Brain pericyte (primary cell): Measurements from ENCODE around the gene JAZF1.

Source experiments
- DNase-seq: peaks from one replicate; pipeline ENCODE4 v3.0.0-alpha.2; 2012; ENCODE audit warnings: low read depth, low spot score

JAZF1 gene

DNA sequence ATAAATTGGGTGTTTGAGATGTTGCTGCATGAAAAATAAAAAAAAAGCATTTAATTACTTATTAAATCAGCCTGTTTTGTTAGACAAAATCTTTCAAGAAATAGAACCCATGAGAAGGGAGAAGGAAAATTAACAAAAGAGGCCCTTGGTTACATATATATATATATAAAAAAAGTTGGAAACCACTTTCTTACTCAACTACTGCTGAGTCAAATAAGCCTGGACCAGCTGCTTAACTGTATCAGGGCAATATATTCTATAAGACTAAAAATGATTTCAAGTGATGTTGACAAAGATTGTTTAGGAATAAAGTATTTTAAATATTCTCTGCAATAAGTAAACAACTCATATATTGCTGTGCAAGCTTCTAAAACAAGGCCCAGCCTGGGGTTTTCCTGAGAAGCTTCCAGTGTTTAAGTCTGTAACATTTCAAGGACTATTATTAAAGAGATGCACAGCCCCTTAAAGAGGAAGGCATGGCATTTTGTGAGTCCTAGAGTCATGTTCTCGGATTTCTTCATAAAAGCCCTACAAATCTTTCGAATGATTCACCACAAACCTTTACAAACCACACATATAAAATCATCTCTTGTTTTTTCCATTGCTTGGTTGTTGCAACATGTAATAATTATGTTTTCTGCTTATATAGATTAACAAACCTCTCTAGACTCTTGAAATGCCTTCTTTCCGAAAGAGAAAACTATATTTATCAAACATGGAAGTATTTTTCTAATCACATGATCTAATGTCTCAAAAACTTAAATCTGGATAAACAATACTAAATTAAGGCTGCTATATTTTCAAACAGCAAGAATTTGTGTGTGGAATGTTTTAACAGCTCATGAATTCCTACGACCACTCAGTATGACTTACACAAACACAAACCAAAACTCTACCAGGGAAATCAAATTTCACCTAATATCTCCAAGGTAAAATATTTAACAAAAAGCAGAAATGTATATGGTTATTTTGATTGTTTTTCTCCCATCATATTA lies 14.3 kb downstream of the JAZF1 start:
- DNase-seq: no peak

DNA sequence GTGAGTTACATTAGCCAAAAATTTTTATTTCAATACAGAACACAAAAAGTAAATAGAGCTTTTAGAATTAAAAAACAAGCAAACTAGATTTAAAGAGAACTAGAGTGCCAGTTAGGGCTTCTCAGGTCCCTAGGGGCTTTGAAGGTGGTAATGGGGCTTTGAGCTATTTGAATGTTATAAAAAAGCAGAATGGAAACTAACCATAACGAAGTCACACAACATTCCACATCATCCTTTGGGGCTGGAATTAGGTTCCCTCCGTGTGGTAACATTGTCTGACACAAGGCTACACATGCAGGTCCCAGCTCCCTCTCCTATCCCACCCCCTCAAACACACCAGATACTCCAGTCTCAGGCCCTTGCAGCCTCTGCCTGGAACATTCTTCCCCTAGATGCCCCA lies 15.3 kb downstream of the JAZF1 start:
- no peak for DNase-seq

DNA sequence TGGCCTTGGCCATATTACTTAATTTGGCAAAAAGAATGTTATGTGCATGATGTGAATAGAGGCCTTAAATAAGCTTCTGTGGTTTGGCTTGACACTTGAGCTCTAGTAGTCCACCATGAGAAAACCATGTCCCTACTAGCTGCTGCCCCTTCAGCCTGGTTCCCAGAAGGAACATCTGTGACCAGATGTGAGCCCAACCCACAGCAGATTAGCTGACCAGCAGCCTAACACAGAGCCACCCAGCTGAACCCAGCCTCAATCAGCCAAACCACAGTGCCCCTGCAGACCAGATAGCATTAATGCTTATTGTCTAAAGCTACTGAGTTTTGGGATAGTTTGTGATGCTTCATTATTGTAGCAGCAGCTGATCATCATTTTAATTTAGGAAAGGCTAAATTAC lies 16.6 kb downstream of the JAZF1 start:
- DNase-seq: no peak

DNA sequence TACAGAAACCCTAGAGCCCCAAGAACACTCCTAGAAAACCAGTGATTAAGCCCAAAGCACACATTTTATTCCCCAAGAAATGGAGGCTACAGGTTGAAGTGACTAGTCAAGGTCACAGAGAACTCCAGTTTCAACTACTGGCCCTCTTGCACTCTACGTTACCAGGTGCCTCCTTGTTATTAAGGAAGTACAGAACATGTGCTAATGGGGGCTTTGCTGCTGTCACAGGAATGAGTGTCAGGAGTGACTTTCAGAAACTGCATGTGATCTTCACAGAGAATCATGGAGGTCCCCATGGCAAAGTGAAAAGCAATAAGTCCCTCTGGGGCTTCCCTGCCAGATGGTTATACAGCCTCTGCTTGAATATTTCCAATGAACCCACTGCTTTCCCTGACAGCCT lies 19.3 kb downstream of the JAZF1 start:
- DNase-seq: no peak

DNA sequence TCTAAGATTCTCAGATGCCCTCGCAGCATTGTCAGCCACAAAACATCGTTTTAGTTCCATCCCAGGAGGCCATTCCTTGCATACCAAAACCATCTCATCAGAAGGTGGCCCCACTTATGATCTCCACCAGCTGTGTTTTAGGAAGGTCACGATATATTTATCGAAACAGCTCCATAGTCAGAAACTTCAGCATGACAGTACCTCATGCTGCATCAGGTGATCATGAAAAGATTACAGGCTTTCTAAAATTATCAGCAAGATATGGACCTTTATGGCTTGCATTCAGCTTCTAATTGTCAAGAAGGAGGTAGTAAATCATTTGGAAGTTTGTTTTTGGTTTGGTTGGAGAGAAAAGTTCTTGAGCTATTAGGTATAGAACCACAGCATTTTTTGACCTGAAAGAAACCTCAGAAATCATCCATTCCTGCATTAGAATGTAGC lies 20.0 kb downstream of the JAZF1 start:
- DNase-seq: no peak

DNA sequence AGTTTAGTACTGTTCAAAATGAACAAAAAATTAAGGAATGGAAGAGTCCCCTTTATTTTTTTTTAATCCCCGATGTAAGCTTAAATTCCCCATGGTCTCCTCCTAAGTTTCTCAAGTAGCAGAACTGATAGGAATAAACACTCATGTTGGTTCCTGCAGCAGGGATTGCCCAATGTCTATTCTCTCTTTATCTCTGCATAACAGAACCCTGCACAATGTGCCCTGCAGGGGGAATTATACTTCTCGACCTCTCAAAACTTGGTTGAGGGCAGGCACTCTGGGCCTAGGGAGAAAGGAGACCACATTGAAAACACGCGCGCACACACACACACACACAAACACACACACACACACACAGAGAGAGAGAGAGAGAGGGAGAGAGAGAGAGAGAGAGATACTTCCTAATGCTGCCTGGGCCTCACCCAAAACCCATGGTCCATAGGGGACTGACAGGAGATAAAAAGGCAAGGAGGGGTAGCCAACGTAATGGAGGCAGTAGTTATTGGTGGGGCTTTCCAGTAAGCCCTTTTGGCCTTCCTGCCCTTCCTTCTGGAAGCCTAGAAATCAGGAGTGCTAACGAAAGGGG lies 22.7 kb downstream of the JAZF1 start:
- no peak for DNase-seq

DNA sequence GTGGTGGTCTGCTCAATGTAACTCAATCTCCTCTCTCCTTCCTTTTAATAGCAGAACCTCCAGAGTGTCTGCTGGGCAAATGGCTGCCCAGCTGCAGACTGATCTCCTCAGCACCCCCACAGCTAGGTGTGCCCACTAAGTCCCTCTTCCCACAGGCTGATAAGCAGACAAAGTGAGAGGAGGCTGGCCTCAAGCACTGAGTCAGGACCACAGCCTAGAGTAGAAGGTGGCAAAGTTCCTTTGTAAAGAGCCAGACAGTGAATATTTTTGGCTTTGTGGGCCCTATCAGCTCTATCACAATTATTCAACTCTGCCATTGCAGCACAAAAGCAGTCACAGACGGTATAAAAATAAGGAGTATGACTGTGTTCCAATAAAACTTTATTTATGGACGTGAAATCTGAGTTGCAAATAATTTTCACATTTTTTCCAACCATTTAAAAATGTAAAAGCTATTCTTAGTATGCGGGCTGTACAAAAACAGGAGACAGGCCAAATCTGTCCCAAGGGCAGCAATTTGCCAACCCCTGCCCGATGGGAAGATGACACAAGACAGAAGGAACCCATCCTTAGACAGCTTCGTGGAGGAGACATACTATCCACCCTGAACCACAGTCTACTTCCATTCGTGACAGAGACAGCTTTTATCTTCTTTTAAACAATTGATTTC lies 23.4 kb downstream of the JAZF1 start:
- DNase-seq: no peak

DNA sequence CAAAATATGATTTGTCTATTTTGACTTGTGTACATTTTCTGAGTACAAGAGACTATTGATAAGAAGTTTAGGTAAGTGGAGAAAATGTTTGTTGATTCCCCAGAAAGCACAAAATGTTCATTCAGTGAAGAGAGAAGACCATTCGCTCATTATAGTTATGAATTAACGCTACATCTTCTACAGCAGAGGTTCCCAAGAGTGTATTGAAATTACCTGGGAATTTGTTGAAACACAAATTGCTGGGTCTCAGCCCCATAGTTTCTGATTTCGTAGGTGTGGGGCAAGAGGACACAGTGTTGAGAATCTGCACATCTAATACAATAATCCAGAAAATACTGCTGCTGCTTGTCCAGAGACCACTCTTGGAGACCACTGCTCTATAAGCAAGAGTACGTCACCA lies 24.2 kb downstream of the JAZF1 start:
- no peak for DNase-seq

DNA sequence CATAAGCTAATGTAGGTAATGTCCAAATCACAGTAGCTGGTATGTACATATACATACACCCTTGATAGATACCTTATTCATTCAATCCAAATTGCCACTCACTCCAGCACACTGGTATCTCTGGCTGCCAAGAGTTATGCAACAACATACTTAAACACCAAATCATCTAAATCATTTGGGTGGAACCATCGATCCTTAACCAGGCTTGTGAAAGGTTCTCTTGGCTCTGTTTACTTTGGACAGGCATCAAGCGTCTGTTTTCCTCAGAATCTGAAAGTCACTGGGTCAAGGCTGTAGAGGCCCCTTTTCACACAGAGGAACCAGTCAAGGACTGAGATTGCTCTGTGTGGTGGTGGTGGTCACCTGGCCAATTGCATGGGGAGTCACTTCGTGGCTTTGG lies 24.6 kb downstream of the JAZF1 start:
- DNase-seq: no peak

DNA sequence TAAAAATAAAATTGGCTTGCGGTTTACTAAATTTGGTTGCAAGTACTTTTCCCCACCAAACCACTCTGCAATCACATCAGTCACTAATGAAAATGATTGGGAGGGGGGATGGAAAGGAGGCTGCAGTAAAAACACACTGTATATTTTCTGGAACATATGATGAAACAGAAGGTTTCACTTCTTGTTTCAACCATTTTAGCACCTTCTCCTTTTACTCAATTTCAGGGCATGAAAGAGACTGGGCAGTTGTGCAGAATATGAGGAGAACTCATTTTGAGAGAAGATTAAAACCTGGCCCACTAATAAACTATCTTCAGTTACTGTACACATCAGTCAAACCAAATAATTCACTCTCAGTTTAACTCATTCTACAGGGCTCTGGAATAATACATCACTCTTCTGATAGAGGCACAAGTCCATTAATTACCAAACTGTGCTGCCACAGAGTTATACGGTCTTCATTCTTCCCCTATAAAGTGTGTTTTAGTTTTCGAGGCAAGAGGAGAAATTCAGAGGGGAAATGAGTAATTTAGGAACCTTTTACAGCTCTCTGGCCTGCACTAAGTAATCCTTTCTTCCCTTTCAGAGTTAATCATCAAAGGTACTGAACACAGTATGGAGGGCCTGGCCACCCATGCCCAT lies 25.5 kb downstream of the JAZF1 start:
- no peak for DNase-seq

DNA sequence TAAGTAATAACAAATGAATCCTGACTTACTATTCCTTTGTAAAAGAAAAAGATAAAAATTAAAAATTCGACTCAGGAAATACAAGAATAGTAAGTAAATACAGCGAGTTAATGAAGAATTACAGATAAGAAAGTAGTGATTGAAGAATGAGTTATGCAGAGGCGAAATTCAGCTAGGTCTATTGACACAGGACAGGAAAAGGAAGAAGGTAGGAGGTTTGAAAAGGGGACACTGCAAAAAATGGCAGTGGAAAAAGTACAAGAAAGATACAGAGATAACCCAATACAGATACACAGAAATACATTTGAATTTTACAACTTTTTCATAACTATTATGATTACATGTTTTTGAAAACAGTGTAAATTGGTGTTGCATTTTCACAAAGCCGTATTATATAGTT lies 28.0 kb downstream of the JAZF1 start:
- DNase-seq: no peak

DNA sequence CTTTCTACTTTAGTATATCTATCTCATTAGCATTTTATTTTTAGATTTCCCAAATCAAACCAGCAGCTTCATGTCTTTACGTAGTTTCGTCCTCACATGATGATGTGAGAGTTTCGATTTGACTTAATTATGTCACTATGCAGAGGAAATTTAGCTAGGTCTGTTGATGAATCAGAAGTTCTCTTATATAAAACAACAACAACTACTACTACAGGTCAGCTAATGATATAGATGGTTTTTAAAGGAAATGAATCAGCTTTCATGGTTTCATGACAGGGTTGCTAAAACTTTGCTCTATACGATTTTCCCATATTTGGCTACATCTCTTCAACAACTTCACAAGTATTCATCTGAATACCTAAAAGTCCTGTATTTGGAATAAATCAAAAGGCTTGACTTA lies 28.6 kb downstream of the JAZF1 start:
- DNase-seq: no peak

DNA sequence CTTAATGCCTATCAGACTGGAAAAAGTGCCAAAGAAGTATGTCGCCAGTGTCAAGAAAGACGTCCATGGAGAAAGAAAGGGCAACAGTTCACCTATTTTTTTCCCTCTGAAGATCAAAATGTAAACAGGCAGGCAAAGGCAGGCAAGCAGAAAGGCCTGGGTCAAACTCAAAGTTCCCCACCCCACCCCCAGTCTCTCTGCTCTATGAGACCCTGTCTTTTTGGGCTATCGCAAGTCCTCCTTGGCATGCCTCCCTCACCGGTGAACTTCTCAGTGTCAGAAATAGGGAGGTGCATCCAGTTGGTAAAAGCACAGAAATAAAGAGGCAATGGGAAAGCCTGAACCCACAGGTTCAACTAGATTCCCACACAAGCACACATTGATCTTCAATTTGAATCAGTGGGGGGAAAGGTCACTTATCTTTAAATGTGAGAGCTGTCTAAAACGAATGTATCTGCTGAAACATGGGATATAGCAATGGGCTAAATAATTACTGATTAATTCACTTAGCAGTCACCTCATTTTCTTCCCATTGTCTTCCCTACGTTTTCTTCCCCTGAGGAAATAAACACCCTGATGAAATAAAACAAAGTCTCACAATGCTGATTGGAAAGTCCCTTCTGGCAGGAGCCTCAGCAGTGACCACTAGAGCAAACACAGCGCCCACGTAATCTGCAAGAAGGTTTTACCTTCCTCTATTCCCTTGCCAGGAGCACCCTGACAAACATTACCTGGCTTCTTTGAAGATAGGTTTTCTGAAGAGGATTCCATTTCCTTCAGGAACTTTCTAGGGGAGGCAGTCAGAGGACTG lies 31.1 kb downstream of the JAZF1 start:
- DNase-seq: no peak

DNA sequence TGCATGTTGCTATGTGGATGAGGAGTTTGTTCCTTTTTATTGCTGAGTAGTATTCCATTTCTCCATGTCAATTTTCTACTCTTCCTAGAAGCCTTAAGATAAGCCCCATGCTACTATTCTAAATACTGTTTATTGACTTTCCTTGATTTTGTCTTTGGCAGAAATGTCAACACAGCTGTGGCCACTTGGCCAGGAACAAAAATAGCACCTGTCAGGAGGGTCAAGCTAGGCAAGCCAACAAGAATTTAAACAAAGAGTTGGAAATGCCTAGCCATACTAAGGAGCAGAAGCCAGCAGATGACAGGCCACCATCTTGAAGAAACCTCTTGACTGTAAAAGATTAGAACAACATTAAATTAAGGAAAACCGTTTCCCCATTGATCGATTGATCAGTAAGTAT lies 34.7 kb downstream of the JAZF1 start:
- no peak for DNase-seq

DNA sequence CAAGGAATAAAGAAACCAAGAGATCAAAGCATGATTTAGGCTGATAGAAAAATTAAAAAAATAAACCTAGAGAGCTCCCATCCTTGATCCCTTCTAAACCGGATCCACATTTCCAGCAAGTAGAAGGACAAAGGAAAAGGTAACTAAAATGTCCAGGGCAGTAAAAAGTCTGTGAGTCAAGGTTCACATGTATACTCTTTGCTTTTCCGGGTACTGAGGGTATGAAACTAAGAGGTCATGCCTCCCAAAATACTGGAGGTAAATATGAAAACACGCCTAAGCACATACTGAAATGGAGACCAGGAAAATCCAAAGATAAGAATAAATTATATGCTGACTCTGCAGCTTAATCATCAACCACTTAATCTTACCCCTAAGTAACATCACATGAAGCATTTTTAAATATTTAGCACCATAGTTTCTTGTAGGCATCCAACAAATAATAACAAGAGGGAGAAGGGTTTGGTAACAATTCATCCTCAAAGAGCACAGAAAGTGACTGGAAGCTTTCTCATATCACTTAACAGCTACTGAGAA lies 35.4 kb downstream of the JAZF1 start:
- no peak for DNase-seq

DNA sequence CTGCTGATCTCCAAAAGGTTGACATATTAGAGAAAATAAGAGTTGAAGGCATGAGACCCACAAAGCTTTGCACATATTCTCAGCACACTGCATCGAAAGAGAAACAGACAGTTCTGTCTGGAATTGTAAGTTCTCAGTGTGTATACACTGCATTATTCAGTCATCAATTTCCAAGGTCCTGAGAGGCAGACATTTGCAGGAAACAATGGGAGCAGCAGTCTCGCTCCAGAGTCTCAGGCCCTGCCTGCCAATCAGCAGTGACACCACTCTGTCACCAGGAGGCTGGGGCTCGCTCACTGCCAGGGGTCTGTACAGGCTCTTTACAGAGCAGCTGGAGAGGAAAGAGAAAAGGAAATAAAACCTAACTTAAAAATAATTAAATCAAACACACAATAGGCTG lies 36.3 kb downstream of the JAZF1 start:
- DNase-seq: no peak

DNA sequence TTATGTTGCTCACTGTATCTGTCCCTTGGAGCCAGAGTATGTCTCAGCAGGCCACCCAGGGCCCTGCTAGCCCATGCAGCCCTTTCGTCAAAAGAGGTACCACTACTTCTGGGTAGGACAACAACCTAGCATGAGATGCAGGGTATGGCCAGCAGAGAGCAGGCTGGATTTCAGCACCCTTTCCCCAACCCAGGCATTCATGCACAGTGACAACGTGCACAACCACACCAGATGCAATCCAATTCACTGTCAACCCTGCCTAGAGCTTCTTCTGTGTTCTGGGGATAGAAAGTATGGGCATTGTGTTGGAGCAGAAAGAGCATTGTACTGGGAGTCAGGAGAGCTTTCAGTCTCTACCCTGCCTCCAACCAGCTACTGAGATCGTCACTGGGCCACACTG lies 37.9 kb downstream of the JAZF1 start:
- DNase-seq: no peak

DNA sequence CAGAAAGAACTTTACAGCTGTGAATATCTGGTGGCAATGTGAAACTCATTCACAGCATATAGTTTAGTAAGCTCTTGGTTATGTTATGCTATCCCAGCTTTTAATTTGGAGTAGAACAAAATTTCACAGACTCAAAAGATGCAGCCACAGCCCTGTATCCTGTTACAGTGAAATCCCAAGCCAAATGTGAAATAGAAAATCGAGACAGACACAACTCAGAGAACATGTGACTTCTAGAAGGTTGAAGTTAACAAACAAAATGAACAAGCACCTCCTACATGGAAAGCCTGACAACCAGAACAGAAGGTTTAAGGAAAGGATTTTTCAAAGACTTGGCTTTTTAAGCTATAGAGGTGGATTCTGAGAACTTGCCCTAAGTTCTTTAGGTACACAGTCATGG lies 39.6 kb downstream of the JAZF1 start:
- DNase-seq: no peak

DNA sequence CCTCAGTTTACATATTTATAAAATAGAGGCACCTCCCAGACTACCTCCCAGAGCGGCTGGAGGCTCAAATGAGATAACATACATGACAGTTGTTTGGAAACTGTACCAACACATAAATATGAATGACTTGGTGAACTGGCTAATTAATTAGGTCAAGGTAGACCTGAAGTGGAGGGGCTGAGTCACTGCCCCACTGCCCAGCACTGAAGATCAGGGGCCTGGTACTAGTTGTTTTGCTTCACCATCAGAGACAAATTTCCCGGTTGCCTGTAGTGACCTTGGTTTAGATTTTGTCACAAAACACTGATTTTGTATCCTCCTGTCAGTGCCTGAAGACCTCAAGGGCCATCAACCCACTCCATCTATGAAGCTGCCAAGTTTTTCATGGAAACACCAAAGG lies 41.8 kb downstream of the JAZF1 start:
- no peak for DNase-seq

DNA sequence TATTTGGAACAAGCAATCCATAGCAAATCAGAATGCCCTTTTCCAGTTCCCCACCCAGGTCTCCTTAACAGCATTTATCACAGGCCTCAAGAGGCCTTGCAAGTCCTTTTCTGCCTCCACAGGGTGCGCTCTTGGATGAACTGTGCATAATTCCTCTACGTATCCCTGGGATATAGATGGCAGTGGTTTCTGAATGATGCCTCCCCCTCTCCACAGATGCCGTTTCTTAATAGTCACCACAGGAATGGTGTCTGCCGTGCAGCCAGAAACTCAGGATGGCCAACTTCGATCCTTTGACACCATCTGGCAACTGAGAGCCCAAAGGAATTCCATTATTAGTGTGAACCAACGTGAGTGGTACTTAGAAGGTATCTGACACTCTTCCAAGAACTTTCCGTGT lies 43.1 kb downstream of the JAZF1 start:
- DNase-seq: no peak

DNA sequence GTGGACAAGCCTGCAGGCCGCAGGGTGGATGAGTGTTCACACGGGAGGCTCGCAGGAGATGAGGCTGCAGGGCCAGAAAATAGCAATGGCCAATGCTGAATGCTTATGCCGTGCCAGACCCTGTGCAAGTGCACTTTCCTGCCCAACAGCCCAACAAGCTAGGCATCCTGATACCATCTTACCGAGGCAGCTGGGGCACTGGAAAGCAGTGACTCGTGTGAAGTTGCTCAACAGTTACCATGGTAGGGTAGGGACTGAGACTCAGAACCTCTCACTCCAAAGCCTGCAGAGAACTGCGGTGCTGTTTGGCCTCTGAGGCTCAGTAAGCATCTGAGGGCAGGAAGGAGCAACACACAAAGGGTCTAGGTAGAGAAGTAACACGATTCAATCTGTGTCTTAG lies 43.7 kb downstream of the JAZF1 start:
- no peak for DNase-seq
